GM18858 (cell line): ENCODE measurements around the gene SNX9.
"Not testable (repeated sequence)": the region's sequence is repeated elsewhere in the genome, so short reads cannot be mapped to it uniquely, and the experiment has no call there.

Source experiments
- ATAC-seq: cut with Tn5 transposase; IDR thresholded peaks from one replicate; pipeline ENCODE4 v1.9.1; 2021; ENCODE audit not compliant: unreplicated experiment

SNX9 gene

DNA sequence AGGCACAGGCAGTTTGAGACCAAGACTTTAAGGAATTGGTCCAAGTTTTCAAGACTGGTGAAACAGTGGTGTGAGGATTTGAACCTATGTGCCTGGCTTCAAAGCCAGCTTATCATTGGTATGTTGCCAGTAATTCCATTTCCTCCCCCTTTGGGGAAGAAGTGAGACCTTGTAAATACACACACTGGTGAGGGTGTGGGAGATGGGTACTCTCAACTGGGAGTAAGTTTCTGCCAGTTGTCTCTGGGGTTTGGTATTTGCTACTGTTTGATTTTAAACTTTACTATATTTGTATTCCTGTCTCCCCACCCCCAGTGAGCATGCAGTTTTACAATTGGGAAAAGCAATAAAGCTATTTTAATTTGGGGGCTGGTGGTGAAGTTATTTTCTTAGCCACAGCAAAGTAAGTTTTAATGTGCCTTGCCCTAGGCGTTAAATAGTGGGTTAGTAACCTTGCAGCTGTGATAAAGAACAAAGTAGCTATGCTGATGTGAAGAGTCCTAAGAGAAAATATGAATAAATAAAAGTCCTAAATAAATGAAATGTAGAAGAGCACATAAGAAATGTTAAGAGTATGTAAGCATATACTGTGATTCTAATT is 31.0 kb downstream of the SNX9 start:
- ATAC-seq, result no peak

DNA sequence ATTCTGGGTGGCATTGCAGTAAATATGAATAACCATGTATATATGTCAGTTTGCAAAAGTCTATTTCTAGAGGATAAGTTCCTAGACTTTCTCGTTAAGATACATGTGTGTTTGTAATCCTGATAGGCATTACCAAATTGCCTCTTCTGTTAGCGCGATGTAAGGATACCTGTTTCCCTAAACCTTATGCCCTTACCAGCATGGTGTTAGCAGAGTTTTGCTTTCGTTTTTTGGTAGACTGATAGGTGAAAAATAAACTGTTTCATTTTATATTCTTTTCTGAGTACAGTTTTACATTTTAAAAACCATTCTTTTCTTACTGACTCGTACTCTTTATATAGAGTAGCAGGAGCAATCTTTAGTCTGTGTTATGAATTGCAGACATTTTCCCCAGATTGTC is 32.3 kb downstream of the SNX9 start:
- ATAC-seq, result no peak

DNA sequence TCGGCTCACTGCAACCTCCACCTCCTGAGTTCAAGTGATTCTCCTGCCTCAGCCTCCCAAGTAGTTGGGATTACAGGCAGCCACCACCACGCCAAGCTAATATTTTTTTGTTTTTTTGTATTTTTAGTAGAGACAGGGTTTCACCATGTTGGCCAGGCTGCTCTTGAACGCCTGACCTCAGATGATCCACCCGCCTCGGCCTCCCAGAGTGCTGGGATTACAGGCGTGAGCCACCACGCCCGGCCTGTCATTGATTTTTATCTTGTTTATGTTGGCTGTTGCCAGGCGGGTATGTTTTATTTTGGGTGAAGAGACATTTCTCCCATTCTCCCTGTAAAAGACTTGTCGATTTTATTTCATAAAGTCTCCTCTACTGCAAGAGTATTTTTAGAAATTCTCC is 32.8 kb downstream of the SNX9 start:
- not testable (repeated sequence) for ATAC-seq

DNA sequence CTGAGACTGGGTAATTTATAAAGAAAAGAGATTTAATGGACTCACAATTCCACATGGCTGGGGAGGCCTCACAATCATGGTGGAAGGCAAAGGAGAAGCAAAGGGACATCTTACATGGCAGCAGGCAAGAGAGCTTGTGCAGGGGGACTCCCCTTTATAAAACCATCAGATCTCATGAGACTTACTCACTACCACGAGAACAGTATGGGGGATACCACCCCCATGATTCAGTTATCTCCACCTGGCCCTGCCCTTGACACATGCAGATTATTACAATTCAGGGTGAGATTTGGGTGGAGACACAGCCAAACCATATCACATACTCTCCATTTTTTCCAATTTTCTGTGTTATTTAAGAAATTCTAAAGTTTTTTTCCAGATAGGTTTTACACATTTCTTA is 35.6 kb downstream of the SNX9 start:
- not testable (repeated sequence) for ATAC-seq

DNA sequence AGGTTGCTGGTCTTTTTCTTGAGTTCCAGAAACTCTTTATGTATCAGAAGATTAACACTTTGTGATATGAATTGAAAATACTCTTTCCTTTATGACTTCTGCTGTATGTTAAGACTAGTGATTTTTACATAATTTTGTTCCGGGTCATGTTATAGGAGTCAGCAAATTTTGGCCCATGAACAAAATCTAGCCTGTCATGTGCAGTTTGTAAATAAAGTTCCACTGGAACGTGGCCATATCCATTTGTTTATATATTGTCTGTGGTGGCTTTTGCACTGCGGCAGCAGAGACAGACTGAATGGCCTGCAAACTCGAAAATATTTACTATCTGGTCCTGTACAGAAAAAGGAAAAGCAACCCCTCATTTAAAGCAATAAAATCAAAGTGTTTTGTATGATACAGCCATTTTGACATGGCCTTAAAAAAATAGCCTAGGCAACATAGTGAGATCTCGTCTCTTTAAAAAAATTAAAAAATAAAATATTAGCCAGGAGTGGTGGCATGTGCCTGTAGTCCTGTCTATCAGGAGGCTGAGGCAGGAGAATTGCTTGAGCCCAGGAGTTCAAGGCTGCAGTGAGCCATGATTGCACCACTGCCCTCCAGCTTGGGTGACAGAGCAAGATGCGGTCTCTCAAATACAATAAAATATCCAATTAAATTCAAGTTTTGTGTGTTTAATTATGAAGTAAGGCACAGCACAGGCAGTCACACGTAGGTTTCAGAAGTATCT is 36.9 kb downstream of the SNX9 start:
- ATAC-seq, result no peak

DNA sequence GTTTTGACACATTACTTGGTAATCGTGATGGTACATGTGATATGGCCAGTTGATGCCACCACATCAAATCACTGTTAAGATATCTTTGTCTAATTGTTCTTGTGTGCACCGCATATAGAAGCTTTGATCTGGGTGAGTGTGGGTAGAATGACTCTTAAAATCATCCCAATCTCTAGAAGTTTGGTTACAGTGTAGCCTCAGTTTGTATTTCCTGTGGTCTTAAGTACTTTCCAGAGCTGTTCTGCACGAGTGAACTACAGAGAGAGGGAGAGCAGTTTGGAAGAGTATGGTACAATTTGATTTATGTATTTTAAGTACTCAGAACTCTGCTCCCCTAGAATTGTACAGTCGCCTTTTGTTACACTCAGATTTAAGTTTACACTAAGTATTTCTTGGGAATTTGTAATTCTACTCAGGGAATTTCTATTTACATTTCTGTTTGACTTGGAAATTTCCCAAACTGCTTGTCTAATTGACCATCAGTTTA is 37.5 kb downstream of the SNX9 start:
- no peak for ATAC-seq

DNA sequence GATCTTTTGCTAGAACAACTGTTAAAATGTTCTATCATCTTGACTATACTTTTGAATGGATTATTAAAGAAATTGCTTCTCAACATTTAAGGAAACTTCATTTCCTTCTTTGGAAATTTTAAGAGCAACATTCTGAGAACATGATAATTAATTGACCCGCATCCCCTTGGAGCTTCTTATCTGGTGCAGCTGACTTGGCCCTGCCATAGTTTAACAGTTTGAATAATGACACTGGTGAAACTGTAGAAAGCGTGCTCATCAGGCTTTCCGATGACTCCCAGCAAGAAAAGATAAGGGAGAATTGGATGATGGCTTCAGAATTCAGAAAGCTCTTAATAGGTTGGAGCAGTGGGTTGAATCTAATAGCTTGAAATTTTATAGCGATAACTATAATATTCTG is 38.1 kb downstream of the SNX9 start:
- ATAC-seq, result no peak

DNA sequence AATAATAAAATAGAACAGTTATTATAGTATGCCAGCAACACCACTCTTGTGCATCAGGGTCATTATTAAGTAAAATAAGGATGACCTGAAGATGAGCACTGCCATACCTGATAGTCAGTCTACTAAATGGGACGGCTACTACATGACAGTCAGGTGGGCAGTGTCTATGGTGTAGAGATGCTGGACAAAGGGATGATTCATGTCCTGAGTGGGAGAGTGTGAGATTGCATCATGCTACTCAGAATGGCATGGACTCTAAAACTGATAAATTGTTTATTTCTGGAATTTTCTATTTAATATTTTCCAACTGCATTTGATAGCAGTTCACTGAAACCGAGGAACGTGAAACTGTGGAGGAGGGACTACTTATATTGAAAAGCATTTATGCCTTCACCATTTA is 38.8 kb downstream of the SNX9 start:
- ATAC-seq, result no peak

DNA sequence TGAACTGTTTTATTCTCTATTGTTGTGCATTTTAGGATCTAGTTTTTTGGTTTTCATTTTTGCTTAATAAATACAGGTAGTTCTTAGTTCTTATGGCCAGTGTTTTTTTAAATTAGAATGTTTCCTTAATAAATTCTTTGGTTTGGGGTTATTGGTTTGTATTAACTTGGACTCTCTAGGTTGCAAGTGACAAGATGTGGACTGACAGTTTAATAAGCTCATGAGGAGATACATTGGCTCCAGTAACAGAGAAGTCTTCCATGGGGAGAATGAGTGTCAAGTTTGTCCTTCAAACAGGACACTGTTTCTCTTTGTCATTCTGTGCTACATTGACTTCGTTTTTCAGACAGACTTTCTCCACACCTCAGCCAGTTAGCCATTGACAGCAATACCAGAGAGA is 39.7 kb downstream of the SNX9 start:
- no peak for ATAC-seq

DNA sequence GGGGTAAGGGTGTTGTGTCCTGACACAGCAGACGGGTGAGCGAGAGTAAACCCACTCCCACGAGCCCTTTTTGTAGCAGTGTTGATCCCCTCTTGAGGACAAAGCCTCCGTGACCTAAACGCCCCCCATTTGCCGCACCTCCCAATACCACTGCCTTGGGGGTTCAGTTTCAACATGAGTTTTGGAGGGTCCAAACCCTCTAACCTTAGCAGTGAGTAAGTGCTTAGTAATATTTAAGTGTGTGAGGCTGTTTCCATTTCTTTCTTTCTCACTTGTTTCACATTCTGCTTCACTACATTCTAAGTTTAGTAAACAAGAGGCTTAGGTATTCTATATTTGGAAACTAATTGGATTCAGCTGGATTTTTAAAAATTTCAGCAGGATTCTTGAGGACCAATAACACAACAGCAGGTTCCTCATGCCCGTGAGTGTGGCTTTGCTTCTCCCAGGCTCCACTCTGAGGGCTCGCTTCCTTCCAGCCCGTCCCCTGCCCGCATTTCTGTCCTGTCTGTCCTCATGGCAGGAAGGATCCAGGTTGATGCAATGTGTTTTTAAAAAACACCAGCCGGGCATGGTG is 41.2 kb downstream of the SNX9 start:
- no peak for ATAC-seq

DNA sequence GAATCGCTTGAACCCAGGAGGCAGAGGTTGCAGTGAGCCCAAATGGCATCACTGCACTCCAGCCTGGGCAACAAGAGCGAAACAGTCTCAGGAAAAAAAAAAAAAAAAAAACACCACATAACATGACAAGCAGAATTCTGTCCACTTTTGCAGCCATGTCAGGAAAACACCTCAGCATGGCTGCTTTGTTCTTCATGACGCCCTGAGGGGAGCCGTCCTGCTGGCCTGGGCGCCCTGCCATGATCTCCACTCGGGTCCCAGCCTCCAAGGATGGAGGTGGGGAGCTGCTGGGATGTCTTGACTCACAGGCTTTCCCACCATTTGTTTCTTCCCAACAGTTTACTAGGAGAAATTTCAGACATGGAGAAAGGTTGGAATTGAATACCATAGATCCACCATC is 42.2 kb downstream of the SNX9 start:
- ATAC-seq, result no peak

DNA sequence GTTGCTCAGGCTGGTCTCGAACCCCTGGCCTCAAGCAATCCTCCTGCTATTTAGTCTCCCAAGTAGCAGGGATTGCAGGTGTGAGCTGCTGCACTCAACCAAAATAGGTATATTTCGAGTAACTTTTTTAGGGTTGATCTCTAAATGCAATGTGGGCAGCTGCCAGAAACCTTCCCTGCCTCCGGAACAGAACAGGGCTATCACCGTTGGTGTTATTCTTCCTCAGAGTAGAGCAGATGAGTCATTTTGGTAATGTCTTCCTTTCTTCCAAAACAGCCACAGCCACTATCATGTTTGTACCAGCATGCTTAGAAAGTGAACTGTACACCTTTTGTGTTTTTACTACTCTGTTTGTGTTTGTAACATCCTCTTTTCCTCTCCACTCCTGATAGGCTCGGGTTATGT is 44.1 kb downstream of the SNX9 start:
- no peak for ATAC-seq

DNA sequence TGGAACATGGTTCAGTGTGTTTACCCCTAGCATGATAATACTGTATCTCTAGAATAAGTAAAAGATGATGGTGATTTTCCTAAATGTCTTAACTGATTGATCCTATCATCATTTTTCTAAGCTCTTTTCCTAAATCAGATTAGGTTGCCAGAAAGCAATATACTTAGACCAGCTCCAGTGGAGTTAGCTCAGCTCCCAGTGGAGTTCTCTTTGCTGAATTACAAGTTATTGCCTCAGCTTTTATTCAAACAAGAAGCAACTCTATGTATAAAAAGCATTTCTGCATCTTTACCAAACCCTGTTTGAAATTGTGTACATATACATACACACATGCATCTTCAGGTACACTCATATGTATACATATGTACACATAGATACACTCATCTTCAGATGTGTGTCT is 44.9 kb downstream of the SNX9 start:
- ATAC-seq, result no peak

DNA sequence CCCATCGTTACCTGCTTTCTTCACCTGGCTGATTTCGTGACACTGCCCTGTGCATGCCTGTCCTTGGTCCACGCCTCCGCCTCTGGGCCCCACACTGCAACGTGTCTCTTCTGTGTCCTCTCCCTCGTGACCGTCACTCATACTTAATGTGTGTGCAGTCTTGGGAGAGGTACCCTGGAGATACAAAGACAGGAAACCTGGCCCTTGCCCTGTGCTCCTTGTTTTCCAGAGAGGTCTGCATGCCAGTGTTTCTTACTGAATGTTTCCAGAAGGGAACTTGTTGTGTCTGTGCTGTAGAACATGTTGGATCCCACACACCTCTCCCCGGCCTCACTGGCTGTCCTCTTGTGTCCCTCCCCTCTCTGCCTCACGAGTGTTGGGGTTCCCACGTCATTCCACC is 45.8 kb downstream of the SNX9 start:
- ATAC-seq, result no peak

DNA sequence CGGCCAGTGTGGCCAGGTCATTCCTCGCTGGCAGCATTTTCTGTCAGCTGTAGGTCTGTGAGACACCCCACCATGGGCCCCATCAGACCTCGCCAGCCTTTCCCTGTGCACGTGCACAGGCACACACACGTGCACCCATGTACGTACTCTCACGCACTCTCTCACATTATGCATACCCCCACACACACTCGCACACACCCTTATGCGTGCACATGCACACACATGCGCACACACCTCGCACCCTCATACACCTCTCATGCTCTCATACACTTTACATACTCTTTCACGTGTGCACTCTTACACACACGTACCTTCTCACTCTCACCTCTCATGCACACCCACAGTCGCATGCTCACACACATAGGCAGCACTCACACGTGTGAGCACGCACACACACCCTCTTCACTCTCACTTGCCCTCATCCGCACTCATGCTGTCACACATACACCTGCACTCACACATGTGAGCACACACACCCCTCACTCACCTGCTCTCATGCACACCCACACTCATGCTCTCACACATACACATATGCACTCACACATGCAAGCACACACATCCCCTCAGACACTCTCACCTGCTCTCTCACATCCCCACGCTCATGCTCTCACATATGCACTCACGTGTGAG is 46.7 kb downstream of the SNX9 start:
- no peak for ATAC-seq

DNA sequence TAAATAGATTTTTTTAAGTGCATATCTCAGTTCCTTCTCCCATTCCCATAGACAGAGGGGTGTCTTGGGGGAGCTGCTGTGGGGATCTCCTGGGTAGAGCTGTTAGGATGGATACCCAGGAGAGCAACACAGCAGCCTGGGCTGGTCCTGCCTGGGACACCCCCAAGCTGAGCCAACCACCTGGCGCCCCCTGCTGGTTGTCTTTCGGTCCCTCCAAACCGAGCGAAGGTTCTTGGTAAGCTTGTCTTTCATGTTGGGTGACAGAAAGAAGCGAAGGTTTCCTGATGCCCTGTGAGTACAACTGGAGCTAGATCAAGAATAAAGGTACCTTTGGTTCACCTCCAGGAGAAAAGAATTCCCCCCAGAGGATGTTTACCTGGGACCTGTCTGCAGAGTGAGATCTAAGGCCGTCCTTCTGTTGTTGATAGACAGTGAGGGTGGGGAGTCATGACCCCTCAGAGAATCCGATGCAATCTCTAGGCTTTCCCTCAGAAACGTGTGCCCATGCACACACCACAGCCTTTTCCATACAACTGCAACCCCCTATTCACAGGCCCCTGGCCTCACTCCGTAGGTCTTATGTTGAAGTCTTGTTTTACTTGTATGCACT is 50.8 kb downstream of the SNX9 start:
- ATAC-seq, result no peak

DNA sequence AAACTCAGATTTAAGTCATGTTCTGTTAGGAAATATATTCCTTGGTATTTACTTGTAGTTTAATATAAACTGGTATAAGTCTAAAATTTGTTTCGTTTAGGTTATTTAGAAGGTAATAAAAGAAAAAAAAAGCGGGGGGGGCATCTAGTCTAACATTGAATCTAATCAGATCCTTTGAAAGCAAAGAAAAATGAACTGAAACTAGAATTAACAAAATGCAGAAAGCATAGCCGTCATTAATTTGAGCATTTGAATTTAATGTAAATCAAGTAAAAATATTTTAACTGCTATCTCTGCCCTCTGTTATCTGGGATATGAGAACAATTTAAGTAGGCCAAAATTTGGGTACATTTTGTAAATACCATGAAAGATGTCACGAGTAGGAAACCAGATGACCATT is 54.1 kb downstream of the SNX9 start:
- ATAC-seq, result no peak

DNA sequence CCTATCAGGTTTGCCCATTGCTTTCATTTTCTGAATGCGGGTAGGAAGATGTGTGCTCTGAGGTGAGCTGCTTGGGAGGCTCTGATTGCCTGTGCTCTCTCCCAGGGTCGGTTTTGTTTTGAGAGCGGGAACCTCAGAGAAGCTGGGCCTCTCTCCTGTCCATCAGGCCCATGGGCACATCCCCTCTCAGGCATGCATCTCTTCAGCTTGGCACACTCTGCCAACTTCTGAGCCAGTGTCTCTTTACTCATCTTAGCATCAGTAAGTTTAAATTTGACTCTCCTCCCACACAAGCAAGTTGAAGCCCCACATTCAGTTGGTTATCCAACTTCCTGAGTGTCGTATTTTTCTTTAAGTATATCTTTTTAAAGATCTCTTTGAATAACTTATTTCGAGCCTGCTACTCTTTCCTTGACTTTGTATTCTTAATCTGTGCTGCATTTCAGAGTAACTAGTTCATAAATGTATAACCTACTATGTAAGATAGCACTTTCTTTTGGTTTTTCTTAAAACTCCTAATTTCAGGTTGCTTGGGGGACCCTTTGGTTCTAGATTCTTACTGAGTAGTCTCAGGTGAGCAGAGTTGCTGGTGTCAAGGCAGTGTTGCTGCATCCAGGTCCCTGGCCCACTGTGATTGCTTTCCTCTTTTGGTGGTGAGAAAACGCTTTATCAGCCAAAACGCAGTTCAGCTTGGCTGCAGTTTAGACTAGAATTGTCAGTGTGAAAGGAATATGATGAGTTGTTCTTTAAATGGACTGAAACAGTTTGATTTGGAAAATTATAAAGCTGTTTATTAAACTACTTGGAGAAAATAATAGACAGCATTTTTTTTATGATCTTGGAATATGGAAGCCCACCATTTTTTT is 54.8 kb downstream of the SNX9 start:
- no peak for ATAC-seq

DNA sequence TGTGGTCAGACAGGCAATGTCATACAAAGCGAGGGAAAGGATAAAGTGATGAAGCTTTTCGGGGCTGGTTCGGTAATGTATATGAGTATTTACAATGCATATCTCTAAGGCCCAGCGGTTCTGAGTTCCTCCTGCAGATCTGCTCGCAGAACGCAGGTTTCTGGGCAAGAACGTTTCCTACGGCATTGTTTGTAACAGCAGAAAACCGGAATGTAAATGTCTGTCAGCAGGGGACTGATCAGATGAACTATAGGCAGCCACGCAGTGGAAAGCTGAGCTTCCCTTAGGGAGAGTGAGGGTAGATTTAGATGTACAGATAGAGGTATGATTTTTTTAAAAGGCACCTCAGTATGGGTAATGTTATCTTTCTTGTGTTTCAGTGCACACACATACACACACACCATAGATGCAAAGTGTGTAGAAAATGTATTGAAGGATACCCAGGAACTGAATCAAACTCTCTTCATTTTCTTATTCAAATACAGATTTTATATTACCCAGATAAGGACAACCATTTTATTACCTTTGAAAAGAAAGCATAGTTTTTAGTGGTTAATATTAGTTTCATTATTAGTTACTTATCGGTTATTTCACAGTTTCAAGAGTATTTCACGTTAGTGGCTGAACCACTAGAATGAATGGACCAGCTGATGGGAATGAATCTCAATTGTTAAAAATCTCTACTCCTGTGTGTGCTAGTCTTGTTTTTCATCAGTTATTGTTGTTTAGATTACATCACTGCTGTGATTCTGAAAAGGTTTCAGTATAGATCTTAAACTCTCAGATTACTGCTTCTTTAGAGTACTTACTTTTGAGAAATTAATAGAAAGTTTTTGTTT is 56.2 kb downstream of the SNX9 start:
- ATAC-seq, result peak; percentile 96

DNA sequence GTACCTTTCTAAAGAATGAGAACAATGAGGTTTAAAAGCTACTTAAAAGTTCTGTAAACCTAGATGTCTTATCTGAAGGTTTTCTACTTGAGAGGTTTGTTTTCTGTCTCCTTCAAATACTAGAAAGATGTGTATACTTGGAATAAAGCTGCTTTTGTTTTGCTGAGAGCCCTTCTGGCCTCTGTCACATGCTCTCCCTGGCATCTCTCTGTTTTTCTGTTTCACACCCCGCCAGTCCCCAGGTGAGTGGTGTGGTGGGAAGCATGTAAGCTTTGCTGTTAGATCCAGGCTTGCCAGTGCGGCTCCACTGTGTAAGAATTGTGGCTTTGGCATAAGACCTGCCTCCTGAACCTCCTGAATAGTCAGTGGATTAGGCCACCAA is 56.8 kb downstream of the SNX9 start:
- peak; percentile 19 for ATAC-seq
